ENCODE data around the gene FRMD1. TPM values are rescaled to one million over a fixed set of nuclear protein-coding genes. Genes with fewer than 3 reads are reported as not detected.

The FRMD1 gene
- total and polyA plus RNA-seq, 2 donors = 1.3 to 23.1 TPM

DNA sequence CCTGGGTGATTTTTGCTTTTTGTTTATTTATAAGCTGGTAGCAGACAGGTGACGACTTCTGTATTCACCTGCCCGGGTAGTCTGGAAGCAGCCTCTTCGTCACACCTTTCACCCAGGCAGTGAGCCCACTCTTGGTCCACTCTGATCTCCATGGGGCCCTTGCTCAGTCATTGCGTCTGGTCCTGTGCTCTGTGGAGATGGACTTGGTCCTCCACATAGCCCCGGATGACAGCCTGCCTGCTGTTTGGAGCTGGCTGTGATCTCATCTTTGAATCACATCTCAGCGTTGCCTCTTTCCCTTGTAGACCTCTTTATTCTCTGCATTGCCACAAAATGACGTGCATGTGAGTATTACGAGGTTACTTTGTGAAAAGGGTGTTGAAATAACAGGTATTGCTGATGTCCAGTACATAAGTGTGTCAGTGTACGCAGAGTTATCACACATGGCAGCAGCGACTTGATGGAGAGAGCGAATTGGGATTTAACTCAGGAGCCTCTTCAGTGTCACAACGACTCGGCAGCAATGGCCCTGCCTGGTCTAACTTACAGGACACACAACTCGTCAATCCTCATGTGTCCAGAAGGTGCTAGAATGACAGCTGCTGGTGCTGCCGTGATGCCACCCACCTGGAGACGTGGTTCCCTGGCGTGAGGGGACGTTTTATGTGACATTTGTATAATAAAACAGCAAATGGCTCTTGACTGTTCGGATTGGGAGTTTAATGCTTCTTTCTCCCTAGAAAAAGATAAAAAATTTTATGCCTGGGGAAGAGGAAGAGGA, 24.2 kb upstream of the FRMD1 start:
- Histone ChIP-seq H3K36me3 (ENCODE audit: control insufficient read depth in 2 of 2, insufficient read depth in 2 of 2, low read length in 1 of 2) (no peaks in the 10 kb centered on the region), H3K4me1 (ENCODE audit: control insufficient read depth in 2 of 2, insufficient read depth in 2 of 2, low read length in 2 of 2) (no peaks in the 10 kb centered on the region), H3K27ac (ENCODE audit: low read depth in 1 of 2, low read length in 1 of 2) (no peak overlapping the region), H3K27me3 (ENCODE audit: control insufficient read depth in 2 of 2, insufficient read depth in 1 of 2, low read length in 1 of 2) (peaks cover 30 to 49% of the 10 kb centered on the region in 2 donors), H3K9me3 (ENCODE audit: control insufficient read depth in 2 of 2, insufficient read depth in 1 of 2, low read length in 1 of 2) (no peaks in the 10 kb centered on the region), H3K4me3 (ENCODE audit: low read length in 2 of 2) (no peak overlapping the region)
- WGBS = 70% methylated on average over 19 of the region's 19 CpGs
- DNase-seq (ENCODE audit: low read depth in 6 of 9, low spot score in 9 of 9) = no peak

GRCh38 chr6:168102315-168102985, 23.4 kb upstream of the FRMD1 start:
- WGBS = 54% methylated on average over 10 of the region's 10 CpGs
- H3K36me3 ChIP-seq (ENCODE audit: control insufficient read depth in 2 of 2, insufficient read depth in 2 of 2, low read length in 1 of 2) = no peaks in the 10 kb centered on the region
- no peak for DNase-seq (ENCODE audit: low read depth in 6 of 9, low spot score in 9 of 9)
- H3K9me3 ChIP-seq (ENCODE audit: control insufficient read depth in 2 of 2, insufficient read depth in 1 of 2, low read length in 1 of 2) = no peaks in the 10 kb centered on the region
- H3K4me3 ChIP-seq (ENCODE audit: low read length in 2 of 2) = no peak overlapping the region
- H3K4me1 ChIP-seq (ENCODE audit: control insufficient read depth in 2 of 2, insufficient read depth in 2 of 2, low read length in 2 of 2) = no peaks in the 10 kb centered on the region
- H3K27me3 ChIP-seq (ENCODE audit: control insufficient read depth in 2 of 2, insufficient read depth in 1 of 2, low read length in 1 of 2) = peaks cover 30 to 49% of the 10 kb centered on the region in 2 donors
- H3K27ac ChIP-seq (ENCODE audit: low read depth in 1 of 2, low read length in 1 of 2) = no peak overlapping the region

- 11% methylated on average over 61 of the region's 61 CpGs for WGBS
- Histone ChIP-seq H3K4me1 (ENCODE audit: control insufficient read depth in 2 of 2, insufficient read depth in 2 of 2, low read length in 2 of 2) (no peaks in the 10 kb centered on the region), H3K4me3 (ENCODE audit: low read length in 2 of 2) (no peak overlapping the region), H3K27ac (ENCODE audit: low read depth in 1 of 2, low read length in 1 of 2) (no peak overlapping the region), H3K36me3 (ENCODE audit: control insufficient read depth in 2 of 2, insufficient read depth in 2 of 2, low read length in 1 of 2) (no peaks in the 10 kb centered on the region), H3K9me3 (ENCODE audit: control insufficient read depth in 2 of 2, insufficient read depth in 1 of 2, low read length in 1 of 2) (no peaks in the 10 kb centered on the region), H3K27me3 (ENCODE audit: control insufficient read depth in 2 of 2, insufficient read depth in 1 of 2, low read length in 1 of 2) (peaks cover 30 to 49% of the 10 kb centered on the region in 2 donors)
- no peak for DNase-seq (ENCODE audit: low read depth in 6 of 9, low spot score in 9 of 9)
Measured at GRCh38 chr6:168101590-168102314, 22.7 kb upstream of the FRMD1 start.

- no peak for DNase-seq (ENCODE audit: low read depth in 6 of 9, low spot score in 9 of 9)
- Histone ChIP-seq H3K36me3 (ENCODE audit: control insufficient read depth in 2 of 2, insufficient read depth in 2 of 2, low read length in 1 of 2) (no peaks in the 10 kb centered on the region), H3K4me3 (ENCODE audit: low read length in 2 of 2) (no peak overlapping the region), H3K9me3 (ENCODE audit: control insufficient read depth in 2 of 2, insufficient read depth in 1 of 2, low read length in 1 of 2) (no peaks in the 10 kb centered on the region), H3K27me3 (ENCODE audit: control insufficient read depth in 2 of 2, insufficient read depth in 1 of 2, low read length in 1 of 2) (peaks cover 30 to 49% of the 10 kb centered on the region in 2 donors), H3K4me1 (ENCODE audit: control insufficient read depth in 2 of 2, insufficient read depth in 2 of 2, low read length in 2 of 2) (no peaks in the 10 kb centered on the region), H3K27ac (ENCODE audit: low read depth in 1 of 2, low read length in 1 of 2) (no peak overlapping the region)
- 8% methylated on average over 52 of the region's 52 CpGs for WGBS
Measured at GRCh38 chr6:168100803-168101589, 22.0 kb upstream of the FRMD1 start.

DNA sequence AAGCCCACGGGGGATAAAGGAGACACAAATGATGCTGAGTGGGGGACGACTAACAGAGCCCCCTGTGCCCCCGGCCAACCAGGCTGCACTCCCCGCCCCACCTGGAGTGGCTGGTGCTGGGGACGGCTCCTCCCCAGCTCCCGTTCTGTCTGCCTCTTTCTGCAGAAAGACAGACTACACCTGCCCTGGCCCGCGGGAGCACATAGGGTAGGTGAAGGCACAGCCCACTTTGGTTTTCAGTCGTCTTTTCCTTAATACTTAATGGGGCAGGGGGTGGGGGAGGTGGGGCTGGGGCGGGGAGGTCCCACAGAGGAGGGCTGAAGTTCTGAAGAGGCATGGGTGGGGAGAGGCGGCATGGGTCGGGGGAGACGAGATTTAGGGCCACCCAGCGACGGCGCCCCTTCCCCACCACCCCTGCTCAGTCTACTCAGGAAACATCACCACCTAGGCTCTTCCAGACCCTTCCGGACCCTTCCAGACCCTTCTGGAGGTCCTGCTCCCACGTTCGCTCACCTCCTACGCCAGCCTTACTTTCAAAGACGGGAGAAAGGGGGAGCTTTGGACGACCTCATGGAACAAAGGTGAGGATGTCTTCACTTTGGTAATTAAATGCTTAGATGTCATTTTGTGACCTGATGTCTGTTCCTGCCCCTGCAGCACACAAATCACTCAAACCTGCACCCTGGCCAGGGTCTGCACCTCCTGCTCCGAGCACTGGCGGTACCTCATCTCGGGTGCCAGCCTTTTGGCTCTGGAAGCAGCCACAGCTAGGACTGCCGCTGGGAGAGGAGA, 21.2 kb upstream of the FRMD1 start:
- Histone ChIP-seq H3K36me3 (ENCODE audit: control insufficient read depth in 2 of 2, insufficient read depth in 2 of 2, low read length in 1 of 2) (no peaks in the 10 kb centered on the region), H3K27me3 (ENCODE audit: control insufficient read depth in 2 of 2, insufficient read depth in 1 of 2, low read length in 1 of 2) (peaks cover 30 to 49% of the 10 kb centered on the region in 2 donors), H3K4me3 (ENCODE audit: low read length in 2 of 2) (no peak overlapping the region), H3K9me3 (ENCODE audit: control insufficient read depth in 2 of 2, insufficient read depth in 1 of 2, low read length in 1 of 2) (no peaks in the 10 kb centered on the region), H3K4me1 (ENCODE audit: control insufficient read depth in 2 of 2, insufficient read depth in 2 of 2, low read length in 2 of 2) (no peaks in the 10 kb centered on the region), H3K27ac (ENCODE audit: low read depth in 1 of 2, low read length in 1 of 2) (no peak overlapping the region)
- no peak for DNase-seq (ENCODE audit: low read depth in 6 of 9, low spot score in 9 of 9)
- 81% methylated on average over 26 of the region's 26 CpGs for WGBS

DNA sequence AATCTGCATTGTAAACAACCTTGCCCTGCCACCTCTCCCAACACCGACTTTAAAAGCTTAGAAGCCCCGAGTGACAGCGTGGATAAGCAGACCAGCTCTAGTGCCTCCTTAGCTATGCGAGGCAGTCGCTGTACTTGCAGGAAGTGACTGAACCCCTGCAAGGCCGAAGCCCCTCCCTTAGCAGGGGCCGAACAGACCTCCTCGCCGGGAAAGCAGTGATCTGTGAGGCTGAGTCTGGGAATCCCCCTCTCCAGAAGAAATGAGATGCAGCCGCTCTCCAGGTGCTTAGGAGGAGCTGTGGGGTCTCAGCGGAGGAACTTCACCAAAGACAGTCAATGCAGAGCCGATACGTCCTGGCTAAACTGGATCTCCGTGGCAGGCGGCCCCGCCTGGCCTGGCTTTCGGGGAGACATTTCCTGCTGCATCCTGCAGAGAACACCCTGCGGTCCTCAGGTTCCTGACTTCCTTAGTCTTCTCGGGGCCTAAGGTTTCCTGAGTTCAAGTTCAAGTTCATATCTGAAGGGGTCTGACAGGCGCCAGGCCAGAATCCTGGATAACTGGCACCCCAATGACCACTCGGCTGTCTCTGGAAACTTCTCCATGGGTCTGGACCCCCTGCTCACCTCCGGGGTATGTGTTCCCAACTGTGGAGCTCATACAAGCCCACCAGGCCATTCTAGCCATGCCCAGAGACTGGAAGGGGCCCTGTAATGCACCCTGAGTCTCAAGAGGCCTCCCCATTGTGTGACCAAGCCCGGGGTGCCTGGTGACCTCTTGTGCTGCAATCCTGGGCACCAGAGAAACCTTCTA, 20.4 kb upstream of the FRMD1 start:
- H3K36me3 ChIP-seq (ENCODE audit: control insufficient read depth in 2 of 2, insufficient read depth in 2 of 2, low read length in 1 of 2) = no peaks in the 10 kb centered on the region
- peak in 1 of 9 donors; percentile 18 for DNase-seq (ENCODE audit: low read depth in 6 of 9, low spot score in 9 of 9)
- H3K27ac ChIP-seq (ENCODE audit: low read depth in 1 of 2, low read length in 1 of 2) = no peak overlapping the region
- H3K4me1 ChIP-seq (ENCODE audit: control insufficient read depth in 2 of 2, insufficient read depth in 2 of 2, low read length in 2 of 2) = no peaks in the 10 kb centered on the region
- peaks cover 30 to 49% of the 10 kb centered on the region in 2 donors for H3K27me3 ChIP-seq (ENCODE audit: control insufficient read depth in 2 of 2, insufficient read depth in 1 of 2, low read length in 1 of 2)
- no peak overlapping the region for H3K4me3 ChIP-seq (ENCODE audit: low read length in 2 of 2)
- H3K9me3 ChIP-seq (ENCODE audit: control insufficient read depth in 2 of 2, insufficient read depth in 1 of 2, low read length in 1 of 2) = no peaks in the 10 kb centered on the region
- WGBS = 61% methylated on average over 23 of the region's 23 CpGs

- 95% methylated on average over 13 of the region's 13 CpGs for WGBS
- no peak for DNase-seq (ENCODE audit: low read depth in 6 of 9, low spot score in 9 of 9)
- Histone ChIP-seq H3K4me3 (ENCODE audit: low read length in 2 of 2) (no peak overlapping the region), H3K4me1 (ENCODE audit: control insufficient read depth in 2 of 2, insufficient read depth in 2 of 2, low read length in 2 of 2) (no peaks in the 10 kb centered on the region), H3K27ac (ENCODE audit: low read depth in 1 of 2, low read length in 1 of 2) (no peak overlapping the region), H3K9me3 (ENCODE audit: control insufficient read depth in 2 of 2, insufficient read depth in 1 of 2, low read length in 1 of 2) (no peaks in the 10 kb centered on the region), H3K36me3 (ENCODE audit: control insufficient read depth in 2 of 2, insufficient read depth in 2 of 2, low read length in 1 of 2) (no peaks in the 10 kb centered on the region), H3K27me3 (ENCODE audit: control insufficient read depth in 2 of 2, insufficient read depth in 1 of 2, low read length in 1 of 2) (peaks cover 30 to 43% of the 10 kb centered on the region in 2 donors)
Measured at GRCh38 chr6:168098431-168098861, 19.4 kb upstream of the FRMD1 start.
